ENCODE measurements around the gene FAM13A. TPM values are rescaled to one million over a fixed set of nuclear protein-coding genes. Genes with fewer than 3 reads are reported as not detected.
A peak's percentile ranks its signal among the peaks of the same experiment; 100 is the strongest.

The FAM13A gene
- total and polyA plus RNA-seq, 11 donors, result 3.7 to 30.4 (median 11.5) TPM

DNA sequence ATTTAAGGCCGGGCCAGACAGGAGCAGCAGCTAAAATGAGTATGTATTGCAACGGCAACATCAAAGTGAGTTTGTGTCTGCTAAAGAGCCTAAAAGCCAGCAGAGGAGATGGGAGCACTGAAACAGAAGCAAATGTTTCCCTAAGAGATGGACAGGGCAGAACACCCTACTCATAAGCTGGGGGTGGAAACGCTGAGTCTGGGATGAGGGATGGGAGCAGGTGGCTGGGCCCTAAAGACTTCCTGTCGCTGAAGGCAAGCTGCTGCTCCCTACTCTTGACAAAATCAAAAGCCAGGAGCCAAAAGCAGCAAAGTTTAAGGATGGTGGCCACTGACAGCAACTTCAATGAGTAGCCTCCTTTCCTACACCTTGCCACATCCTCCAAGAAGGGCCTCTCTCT, 318.8 kb downstream of the FAM13A start:
- TF ChIP-seq, protein P1, sequence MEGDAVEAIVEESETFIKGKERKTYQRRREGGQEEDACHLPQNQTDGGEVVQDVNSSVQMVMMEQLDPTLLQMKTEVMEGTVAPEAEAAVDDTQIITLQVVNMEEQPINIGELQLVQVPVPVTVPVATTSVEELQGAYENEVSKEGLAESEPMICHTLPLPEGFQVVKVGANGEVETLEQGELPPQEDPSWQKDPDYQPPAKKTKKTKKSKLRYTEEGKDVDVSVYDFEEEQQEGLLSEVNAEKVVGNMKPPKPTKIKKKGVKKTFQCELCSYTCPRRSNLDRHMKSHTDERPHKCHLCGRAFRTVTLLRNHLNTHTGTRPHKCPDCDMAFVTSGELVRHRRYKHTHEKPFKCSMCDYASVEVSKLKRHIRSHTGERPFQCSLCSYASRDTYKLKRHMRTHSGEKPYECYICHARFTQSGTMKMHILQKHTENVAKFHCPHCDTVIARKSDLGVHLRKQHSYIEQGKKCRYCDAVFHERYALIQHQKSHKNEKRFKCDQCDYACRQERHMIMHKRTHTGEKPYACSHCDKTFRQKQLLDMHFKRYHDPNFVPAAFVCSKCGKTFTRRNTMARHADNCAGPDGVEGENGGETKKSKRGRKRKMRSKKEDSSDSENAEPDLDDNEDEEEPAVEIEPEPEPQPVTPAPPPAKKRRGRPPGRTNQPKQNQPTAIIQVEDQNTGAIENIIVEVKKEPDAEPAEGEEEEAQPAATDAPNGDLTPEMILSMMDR (IDR thresholded peaks at IDR 0.05), result no peak
- no peak for TF ChIP-seq POLR2A (IDR thresholded peaks at IDR 0.05)
- DNase-seq (no peak), ATAC-seq (no peak)
- peaks cover 0 to 38% (median 10%) of the 10 kb centered on the region in 12 donors for H3K4me1 ChIP-seq
- H3K27ac ChIP-seq, result peak overlapping the region in 1 of 12 donors; percentile 1
- no peaks in the 10 kb centered on the region for H3K27me3 ChIP-seq
- no peak overlapping the region for H3K4me3 ChIP-seq
- 87 to 95% (median 94%) methylated on average over 4 of the region's 4 CpGs for WGBS, 4 donors
- no peaks in the 10 kb centered on the region for H3K9me3 ChIP-seq
- peaks cover 0 to 64% (median 32%) of the 10 kb centered on the region in 9 donors for H3K36me3 ChIP-seq
- intact Hi-C loops (cut with DNase I), result no loop called here

DNA sequence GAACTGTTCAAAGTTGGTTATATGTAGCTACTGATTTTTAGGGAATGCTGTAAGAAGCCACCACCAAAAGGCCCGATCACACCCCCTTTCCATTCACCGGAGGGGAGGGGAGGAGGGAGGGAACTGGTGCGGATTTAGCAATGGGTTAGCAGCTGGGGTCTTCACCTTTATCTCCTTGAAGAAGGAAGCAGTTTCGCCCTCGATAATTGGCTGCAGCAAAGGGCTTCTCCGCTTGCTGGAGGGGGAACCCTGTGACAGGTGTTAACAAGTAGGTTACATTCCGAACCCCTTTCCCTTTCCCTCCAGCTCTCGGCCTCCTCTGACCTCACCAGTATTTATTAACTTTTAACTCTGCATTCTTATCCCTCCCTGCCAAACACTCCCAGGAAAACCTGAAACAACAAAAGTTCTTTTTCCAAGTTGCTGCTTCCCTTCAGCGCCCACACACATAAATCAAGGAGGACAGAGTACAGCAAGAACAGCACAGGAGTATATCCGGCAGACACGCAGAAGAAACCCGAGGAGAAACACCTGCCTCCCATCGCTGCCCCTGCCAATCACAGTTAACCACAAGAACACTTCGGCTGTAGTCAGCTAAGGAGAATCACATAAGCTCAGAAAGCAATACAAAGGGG, 319.6 kb downstream of the FAM13A start:
- DNase-seq (no peak), ATAC-seq (peak; percentile 9 to 40 (median 12))
- H3K9me3 ChIP-seq, result no peaks in the 10 kb centered on the region
- peak overlapping the region in 2 of 12 donors; percentile 1 to 16 for H3K27ac ChIP-seq
- peaks cover 0 to 63% (median 36%) of the 10 kb centered on the region in 9 donors for H3K36me3 ChIP-seq
- TF ChIP-seq, protein P1 (IDR thresholded peaks at IDR 0.05), result no peak
- no peak for TF ChIP-seq POLR2A (IDR thresholded peaks at IDR 0.05)
- H3K4me1 ChIP-seq, result peaks cover 0 to 38% (median 10%) of the 10 kb centered on the region in 12 donors
- no peaks in the 10 kb centered on the region for H3K27me3 ChIP-seq
- H3K4me3 ChIP-seq, result no peak overlapping the region
- WGBS, 4 donors, result 65 to 73% (median 67%) methylated on average over 14 of the region's 14 CpGs
- intact Hi-C loops (cut with DNase I), result no loop called here

DNA sequence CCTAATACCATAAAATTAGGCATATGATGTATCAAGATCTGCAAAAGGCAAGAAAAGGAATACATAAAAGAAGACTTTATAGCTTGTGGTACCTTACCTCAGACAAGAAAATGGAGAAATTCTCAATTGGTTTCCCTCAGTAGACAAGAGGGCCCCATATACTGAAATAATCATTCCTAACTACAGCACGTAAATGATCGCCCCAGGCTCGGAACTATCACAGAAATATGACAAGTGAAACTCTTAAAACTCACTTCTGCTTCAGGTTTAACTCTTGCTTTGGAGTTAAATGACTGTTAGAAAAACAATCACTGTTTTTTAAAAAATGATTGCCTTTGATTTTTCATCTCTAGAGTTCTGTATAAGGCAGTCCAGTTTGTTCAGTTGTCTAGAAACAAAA, 320.7 kb downstream of the FAM13A start:
- Histone ChIP-seq H3K36me3 (peaks cover 0 to 65% (median 42%) of the 10 kb centered on the region in 9 donors), H3K4me1 (peaks cover 0 to 38% (median 10%) of the 10 kb centered on the region in 12 donors), H3K9me3 (no peaks in the 10 kb centered on the region), H3K4me3 (no peak overlapping the region), H3K27me3 (no peaks in the 10 kb centered on the region), H3K27ac (peak overlapping the region in 3 of 12 donors; percentile 8 to 36 (median 11))
- intact Hi-C loops (cut with DNase I), result no loop called here
- DNase-seq (no peak), ATAC-seq (no peak)
- 75 to 88% (median 80%) methylated on average over 3 of the region's 3 CpGs for WGBS, 4 donors
- TF ChIP-seq POLR2A (IDR thresholded peaks at IDR 0.05), result no peak
- TF ChIP-seq, protein P1 (IDR thresholded peaks at IDR 0.05), result no peak

DNA sequence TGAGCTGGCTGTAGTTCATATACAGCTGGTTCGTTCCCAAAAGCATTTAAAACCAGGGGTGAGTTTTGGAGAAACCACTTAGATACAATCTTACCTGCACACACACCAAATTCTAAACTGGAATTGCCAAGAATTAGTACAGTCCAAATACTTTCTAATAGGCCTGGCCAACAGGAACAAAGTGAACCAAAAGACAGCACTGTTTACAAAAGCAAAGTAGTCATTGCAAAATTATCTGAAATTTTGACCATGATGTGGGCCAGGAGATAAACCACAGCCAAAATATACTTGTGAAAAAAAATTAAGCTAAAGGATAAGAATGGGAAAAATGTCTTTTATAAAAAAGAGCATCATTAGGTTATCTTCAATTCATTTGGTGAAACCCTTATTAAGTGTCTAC, 321.4 kb downstream of the FAM13A start:
- 84 to 93% (median 88%) methylated on average over 1 of the region's 1 CpG for WGBS, 4 donors
- Histone ChIP-seq H3K27me3 (no peaks in the 10 kb centered on the region), H3K4me1 (peaks cover 0 to 38% (median 10%) of the 10 kb centered on the region in 12 donors), H3K27ac (peak overlapping the region in 2 of 12 donors; percentile 3 to 8), H3K4me3 (no peak overlapping the region), H3K9me3 (no peaks in the 10 kb centered on the region), H3K36me3 (peaks cover 0 to 65% (median 49%) of the 10 kb centered on the region in 9 donors)
- DNase-seq (no peak), ATAC-seq (peak in 2 of 4 donors; percentile 26 to 30)
- intact Hi-C loops (cut with DNase I), result no loop called here
- TF ChIP-seq, protein P1 (IDR thresholded peaks at IDR 0.05), result no peak
- TF ChIP-seq POLR2A (IDR thresholded peaks at IDR 0.05), result no peak

Data from heart left ventricle (tissue), 16 donors.